Right ventricle myocardium superior (tissue), 1 donor: ENCODE data around the gene CASP8AP2. TPM values are rescaled to one million over a fixed set of nuclear protein-coding genes. Genes with fewer than 3 reads are reported as not detected.
"Not testable (repeated sequence)": the region's sequence is repeated elsewhere in the genome, so short reads cannot be mapped to it uniquely, and the experiment has no call there.

Experiments used
- ATAC-seq: fragments of 200-7000 bp; cut with Tn5 transposase; one replicate; pipeline ENCODE4 v1.9.1; 2020; ENCODE audit warnings: mild to moderate bottlenecking; ENCODE audit not compliant: poor library complexity
- DNase-seq: peaks from one replicate; pipeline ENCODE4 v3.0.0-alpha.2; 2020
- intact Hi-C: fragments of 100-400 bp; cut with DNase I; formaldehyde crosslinking; loops from one replicate; pipeline ENCODE4 v1.11.2; 2022
- total RNA-seq: library from RNA; stranded (reverse); fragmentation: NEBNext Ultra II Directional; extraction: Animal tissue kit (Norgen Biotek cat#: 25700); gene quantifications from one replicate; pipeline ENCODE4 v1.2.1, GENCODE V29; 2021
- donor health status: DM: no; HTN: yes; CAD: no; lungs with severe emphysema.

CASP8AP2 gene
- total RNA-seq, 1 donor from 2014 or later: 13.8 TPM

- ATAC-seq (no peak), DNase-seq (no peak)
- intact Hi-C loops: no loop called here
Observed at GRCh38 chr6:89817481-89817880, 12.2 kb upstream of the CASP8AP2 start.

- intact Hi-C loops: no loop called here
- ATAC-seq (peak; percentile 46), DNase-seq (no peak)
Observed at GRCh38 chr6:89818977-89819335, 10.7 kb upstream of the CASP8AP2 start.

GRCh38 chr6:89819336-89820130 lies 10.1 kb upstream of the CASP8AP2 start, which contains the start of gene MDN1:
Gene MDN1, minus strand, starts transcription at chr6:89819794. Its CDS starts 187 bp downstream, at chr6:89819607.
- DNase-seq (peak; percentile 93), ATAC-seq (peak; percentile 100)
- intact Hi-C loops: no loop called here

GRCh38 chr6:89826029-89826528 lies 3.6 kb upstream of the CASP8AP2 start:
- DNase-seq: no peak
- intact Hi-C loops: no loop called here
- no peak for ATAC-seq

GRCh38 chr6:89828475-89828987 lies 1.1 kb upstream of the CASP8AP2 start:
- DNase-seq, ATAC-seq, intact Hi-C loops: not testable (repeated sequence)

- peak; percentile 34 for ATAC-seq
- intact Hi-C loops: no loop called here
- no peak for DNase-seq
Observed at GRCh38 chr6:89828988-89829471, 650 bp upstream of the CASP8AP2 start.

GRCh38 chr6:89830170-89830809 lies 610 bp downstream of the CASP8AP2 start:
- intact Hi-C loops: no loop called here
- DNase-seq (no peak), ATAC-seq (no peak)

GRCh38 chr6:89834884-89835792 lies 5.5 kb downstream of the CASP8AP2 start:
- no peak for ATAC-seq
- no peak for DNase-seq
- intact Hi-C loops: no loop called here

- DNase-seq: no peak
- ATAC-seq: no peak
- intact Hi-C loops: no loop called here
Observed at GRCh38 chr6:89836639-89837222, 7.1 kb downstream of the CASP8AP2 start.

- intact Hi-C loops: no loop called here
- ATAC-seq: peak; percentile 54
- DNase-seq: no peak
Observed at GRCh38 chr6:89840538-89840937, 10.9 kb downstream of the CASP8AP2 start.

- no peak for ATAC-seq
- DNase-seq: no peak
- intact Hi-C loops: no loop called here
Observed at GRCh38 chr6:89842228-89842627, 12.5 kb downstream of the CASP8AP2 start.

GRCh38 chr6:89843070-89843469 lies 13.4 kb downstream of the CASP8AP2 start:
- peak; percentile 76 for ATAC-seq
- DNase-seq: no peak
- intact Hi-C loops: no loop called here

- intact Hi-C loops, DNase-seq, ATAC-seq: not testable (repeated sequence)
Observed at GRCh38 chr6:89847513-89847912, 17.8 kb downstream of the CASP8AP2 start.

- ATAC-seq (no peak), DNase-seq (no peak)
- intact Hi-C loops: no loop called here
Observed at GRCh38 chr6:89853068-89853467, 23.4 kb downstream of the CASP8AP2 start.

- no peak for ATAC-seq
- intact Hi-C loops: no loop called here
- no peak for DNase-seq
Observed at GRCh38 chr6:89858041-89858440, 28.4 kb downstream of the CASP8AP2 start.

GRCh38 chr6:89859744-89860143 lies 30.1 kb downstream of the CASP8AP2 start:
- DNase-seq (no peak), ATAC-seq (no peak)
- intact Hi-C loops: no loop called here

GRCh38 chr6:89862273-89862672 lies 32.6 kb downstream of the CASP8AP2 start:
- DNase-seq: no peak
- intact Hi-C loops: no loop called here
- ATAC-seq: no peak

GRCh38 chr6:89862698-89863097 lies 33.0 kb downstream of the CASP8AP2 start:
- intact Hi-C loops: no loop called here
- ATAC-seq (no peak), DNase-seq (no peak)
